ENCODE results near the gene TFF3. TPM values are rescaled to one million over a fixed set of nuclear protein-coding genes. Genes with fewer than 3 reads are reported as not detected.

TFF3 gene
- total RNA-seq, 2 experiments from 2014 or later = not detected

- ChIA-PET POLR2A (no interaction called here), CTCF (ENCODE audit: unreplicated experiment) (no interaction called here)
- Histone ChIP-seq H2AFZ (ENCODE audit: low read length) (no peak overlapping the region), H3K4me2 (ENCODE audit: low read length) (no peak overlapping the region), H3K36me3 (ENCODE audit: insufficient read depth, low read length) (no peaks in the 10 kb centered on the region), H3K27ac (ENCODE audit: low read depth, low read length, poor library complexity, severe bottlenecking) (no peak overlapping the region), H3K79me2 (ENCODE audit: insufficient read depth, low read depth, low read length) (no peaks in the 10 kb centered on the region), H3K4me1 (ENCODE audit: insufficient read depth, low read length, poor library complexity, severe bottlenecking) (no peaks in the 10 kb centered on the region), H3K9me2 (ENCODE audit: insufficient read depth, low read length) (no peaks in the 10 kb centered on the region), H3K9me3 (ENCODE audit: low read length) (no peaks in the 10 kb centered on the region), H4K20me1 (ENCODE audit: insufficient read depth, low read length) (no peaks in the 10 kb centered on the region), H3K4me3 (ENCODE audit: low read depth, low read length, poor library complexity, severe bottlenecking) (no peak overlapping the region)
- TF ChIP-seq EZH2phosphoT487 (IDR thresholded peaks at IDR 0.05; ENCODE audit: borderline replicate concordance, low read depth, low read length) (no peak), CTCF (conservative IDR thresholded peaks at IDR 0.05; ENCODE audit: low read length) (no peak)
- BruUV-seq (replicated peaks) = no TSS peak
- intact Hi-C loops (cut with micrococcal nuclease; ENCODE audit: unreplicated experiment) = no loop called here
- no peak for DNase-seq (ENCODE audit: low spot score)
Measured at GRCh38 chr21:42347601-42348327, 32.6 kb upstream of the TFF3 start.

GRCh38 chr21:42346866-42347600 lies 31.8 kb upstream of the TFF3 start:
- BruUV-seq (replicated peaks) = no TSS peak
- CTCF ChIA-PET (ENCODE audit: unreplicated experiment) = no interaction called here
- intact Hi-C loops (cut with micrococcal nuclease; ENCODE audit: unreplicated experiment) = no loop called here

More at GRCh38 chr21:42346866-42347600, 31.8 kb upstream of the TFF3 start:
- Histone ChIP-seq H3K27ac (ENCODE audit: low read depth, low read length, poor library complexity, severe bottlenecking) (no peak overlapping the region), H3K79me2 (ENCODE audit: insufficient read depth, low read depth, low read length) (no peaks in the 10 kb centered on the region), H3K4me1 (ENCODE audit: insufficient read depth, low read length, poor library complexity, severe bottlenecking) (no peaks in the 10 kb centered on the region), H3K4me3 (ENCODE audit: low read depth, low read length, poor library complexity, severe bottlenecking) (no peak overlapping the region), H2AFZ (ENCODE audit: low read length) (no peak overlapping the region), H3K9me3 (ENCODE audit: low read length) (no peaks in the 10 kb centered on the region), H3K36me3 (ENCODE audit: insufficient read depth, low read length) (no peaks in the 10 kb centered on the region), H3K4me2 (ENCODE audit: low read length) (no peak overlapping the region), H4K20me1 (ENCODE audit: insufficient read depth, low read length) (no peaks in the 10 kb centered on the region), H3K9me2 (ENCODE audit: insufficient read depth, low read length) (no peaks in the 10 kb centered on the region)
- POLR2A ChIA-PET = no interaction called here
- TF ChIP-seq CTCF (conservative IDR thresholded peaks at IDR 0.05; ENCODE audit: low read length) = no peak
- TF ChIP-seq EZH2phosphoT487 (IDR thresholded peaks at IDR 0.05; ENCODE audit: borderline replicate concordance, low read depth, low read length) = no peak
- DNase-seq (ENCODE audit: low spot score) = no peak
